Trophoblast cell (in vitro differentiated cells and primary cell): ENCODE results near the gene EFNA3.

Experiments used
- DNase-seq, 2 donors: peaks; one replicate each; pipeline ENCODE4 v3.0.0-alpha.2; 2016
- H2AFZ ChIP-seq: 2 replicates; pipeline ENCODE4 v1.6.1; 2013; ENCODE audit warnings: low read length, moderate library complexity, mild to moderate bottlenecking; ENCODE audit not compliant: insufficient read depth, poor library complexity
- H2AK5ac ChIP-seq: 2 replicates; pipeline ENCODE4 v1.6.1; 2013; ENCODE audit warnings: mild to moderate bottlenecking, low read length
- H2BK120ac ChIP-seq: 2 replicates; pipeline ENCODE4 v1.6.1; 2013; ENCODE audit warnings: low read length, mild to moderate bottlenecking, moderate library complexity; ENCODE audit not compliant: insufficient read depth, poor library complexity
- H2BK12ac ChIP-seq: 2 replicates; pipeline ENCODE4 v1.6.1; 2013; ENCODE audit warnings: mild to moderate bottlenecking, low read length, moderate library complexity
- H2BK5ac ChIP-seq: 2 replicates; pipeline ENCODE4 v1.6.1; 2013; ENCODE audit warnings: low read length, low read depth, moderate library complexity, mild to moderate bottlenecking; ENCODE audit not compliant: poor library complexity
- H3K14ac ChIP-seq: 2 replicates; pipeline ENCODE4 v1.6.1; 2013; ENCODE audit warnings: mild to moderate bottlenecking, low read length
- H3K18ac ChIP-seq: 2 replicates; pipeline ENCODE4 v1.6.1; 2013; ENCODE audit warnings: mild to moderate bottlenecking, low read length
- H3K23ac ChIP-seq: 2 replicates; pipeline ENCODE4 v1.6.1; 2013; ENCODE audit warnings: low read length
- H3K27ac ChIP-seq: 2 replicates; pipeline ENCODE4 v1.5.1; 2013; ENCODE audit warnings: low read depth, mild to moderate bottlenecking, inconsistent platforms, low read length, moderate library complexity
- H3K27me3 ChIP-seq: 2 replicates; pipeline ENCODE4 v1.6.1; 2013; ENCODE audit warnings: inconsistent platforms, mild to moderate bottlenecking, low read length, moderate library complexity; ENCODE audit not compliant: insufficient read depth
- H3K36me3 ChIP-seq, 2 experiments: 1 replicate in 1 of 2; 2 replicates in 1 of 2; pipeline ENCODE4 v1.6.1; 2013; ENCODE audit warnings: low read length in 2 of 2, mild to moderate bottlenecking in 2 of 2, moderate library complexity in 1 of 2; ENCODE audit not compliant: insufficient read depth in 2 of 2, control insufficient read depth in 1 of 2
- H3K4ac ChIP-seq: 2 replicates; pipeline ENCODE4 v1.6.1; 2013; ENCODE audit warnings: low read depth, mild to moderate bottlenecking, low read length, moderate library complexity
- H3K4me1 ChIP-seq, 2 experiments: 1 replicate in 1 of 2; 2 replicates in 1 of 2; pipeline ENCODE4 v1.6.1; 2013; ENCODE audit warnings: low read length in 2 of 2, mild to moderate bottlenecking in 2 of 2, moderate library complexity in 1 of 2; ENCODE audit not compliant: insufficient read depth in 2 of 2, control insufficient read depth in 1 of 2
- H3K4me2 ChIP-seq: 2 replicates; pipeline ENCODE4 v1.6.1; 2013; ENCODE audit warnings: inconsistent platforms, mild to moderate bottlenecking, low read length, moderate library complexity
- H3K4me3 ChIP-seq: 2 replicates; pipeline ENCODE4 v1.5.1; 2013; ENCODE audit warnings: mild to moderate bottlenecking, low read depth, low read length, inconsistent platforms
- H3K79me1 ChIP-seq: one replicate; pipeline ENCODE4 v1.6.1; 2013; ENCODE audit warnings: low read length
- H3K79me2 ChIP-seq: 2 replicates; pipeline ENCODE4 v1.6.1; 2013; ENCODE audit warnings: low read length, mild to moderate bottlenecking; ENCODE audit not compliant: control insufficient read depth, insufficient read depth, poor library complexity
- H3K9ac ChIP-seq: 2 replicates; pipeline ENCODE4 v1.6.1; 2013; ENCODE audit warnings: mild to moderate bottlenecking, low read length
- H3K9me3 ChIP-seq: 2 replicates; pipeline ENCODE4 v1.6.1; 2013; ENCODE audit warnings: low read depth, mild to moderate bottlenecking, control low read depth, inconsistent platforms, low read length; ENCODE audit not compliant: insufficient read depth
- H4K12ac ChIP-seq: 2 replicates; pipeline ENCODE4 v1.6.1; 2013; ENCODE audit warnings: low read depth, mild to moderate bottlenecking, low read length, moderate library complexity
- H4K8ac ChIP-seq: 2 replicates; pipeline ENCODE4 v1.6.1; 2013; ENCODE audit warnings: low read depth, mild to moderate bottlenecking, low read length, moderate library complexity
- H4K91ac ChIP-seq: one replicate; pipeline ENCODE4 v1.6.1; 2013; ENCODE audit warnings: low read depth, mild to moderate bottlenecking, low read length, moderate library complexity
- WGBS: extraction: QIAGEN DNeasy Blood & Tissue Kit; methylation state at CpG from one replicate; pipeline ENCODE4 v1.1.7; 2013; ENCODE audit warnings: missing lambda C conversion rate; ENCODE audit not compliant: insufficient read length, insufficient coverage; ENCODE audit errors: extremely low coverage; 5-methylcytosine and 5-hydroxymethylcytosine counted together

Gene EFNA3

GRCh38 chr1:155044365-155044764, 34.3 kb upstream of the EFNA3 start:
- Histone ChIP-seq H2AFZ (peak overlapping the region; percentile 26), H3K14ac (no peak overlapping the region), H3K4ac (no peak overlapping the region), H4K8ac (peak overlapping the region; percentile 4), H4K91ac (no peak overlapping the region), H3K9ac (no peak overlapping the region), H3K9me3 (no peaks in the 10 kb centered on the region), H2AK5ac (no peak overlapping the region), H3K79me2 (no peaks in the 10 kb centered on the region), H3K4me3 (no peak overlapping the region), H2BK12ac (no peak overlapping the region), H3K4me1 (peaks cover 0 to 4% of the 10 kb centered on the region in 2 experiments), H3K27me3 (no peaks in the 10 kb centered on the region), H4K12ac (no peak overlapping the region), H2BK5ac (no peak overlapping the region), H3K4me2 (no peak overlapping the region), H3K18ac (no peak overlapping the region), H2BK120ac (no peak overlapping the region), H3K23ac (no peak overlapping the region), H3K36me3 (no peaks in the 10 kb centered on the region), H3K27ac (no peak overlapping the region), H3K79me1 (peaks cover 3% of the 10 kb centered on the region)
- no CpG with 5 or more reads among the region's 6 CpGs for WGBS
- no peak for DNase-seq

GRCh38 chr1:155044812-155045657, 33.6 kb upstream of the EFNA3 start:
- H3K9me3 ChIP-seq = no peaks in the 10 kb centered on the region
- WGBS = no CpG with 5 or more reads among the region's 7 CpGs
- peak; percentile 87 to 88 for DNase-seq
- no peak overlapping the region for H3K4ac ChIP-seq
- no peak overlapping the region for H3K23ac ChIP-seq
- peaks cover 3% of the 10 kb centered on the region for H3K79me1 ChIP-seq
- H3K4me3 ChIP-seq = no peak overlapping the region
- H2BK120ac ChIP-seq = no peak overlapping the region
- H3K27ac ChIP-seq = no peak overlapping the region
- no peak overlapping the region for H3K14ac ChIP-seq
- no peak overlapping the region for H3K18ac ChIP-seq
- no peak overlapping the region for H3K9ac ChIP-seq
- H4K91ac ChIP-seq = no peak overlapping the region
- no peaks in the 10 kb centered on the region for H3K79me2 ChIP-seq
- no peak overlapping the region for H2BK12ac ChIP-seq
- H2BK5ac ChIP-seq = no peak overlapping the region
- peaks cover 4 to 8% of the 10 kb centered on the region in 2 experiments for H3K4me1 ChIP-seq
- no peaks in the 10 kb centered on the region for H3K36me3 ChIP-seq
- no peak overlapping the region for H3K4me2 ChIP-seq
- peak overlapping the region; percentile 4 for H4K8ac ChIP-seq
- H2AFZ ChIP-seq = peak overlapping the region; percentile 26
- H2AK5ac ChIP-seq = no peak overlapping the region
- no peak overlapping the region for H4K12ac ChIP-seq
- H3K27me3 ChIP-seq = no peaks in the 10 kb centered on the region

- H3K27me3 ChIP-seq = no peaks in the 10 kb centered on the region
- DNase-seq = no peak
- no CpG with 5 or more reads among the region's 8 CpGs for WGBS
- H3K79me1 ChIP-seq = peaks cover 9% of the 10 kb centered on the region
- no peak overlapping the region for H4K91ac ChIP-seq
- H2AK5ac ChIP-seq = no peak overlapping the region
- H2BK120ac ChIP-seq = no peak overlapping the region
- H4K8ac ChIP-seq = no peak overlapping the region
- H3K4me2 ChIP-seq = no peak overlapping the region
- no peak overlapping the region for H3K4ac ChIP-seq
- no peak overlapping the region for H3K23ac ChIP-seq
- H2AFZ ChIP-seq = no peak overlapping the region
- H3K14ac ChIP-seq = no peak overlapping the region
- no peak overlapping the region for H4K12ac ChIP-seq
- H3K9me3 ChIP-seq = no peaks in the 10 kb centered on the region
- no peaks in the 10 kb centered on the region for H3K36me3 ChIP-seq
- no peak overlapping the region for H2BK12ac ChIP-seq
- no peak overlapping the region for H3K9ac ChIP-seq
- H3K18ac ChIP-seq = no peak overlapping the region
- H3K4me1 ChIP-seq = peaks cover 15 to 29% of the 10 kb centered on the region in 2 experiments
- H3K79me2 ChIP-seq = peaks cover 4% of the 10 kb centered on the region
- H3K4me3 ChIP-seq = no peak overlapping the region
- H2BK5ac ChIP-seq = no peak overlapping the region
- H3K27ac ChIP-seq = no peak overlapping the region
Observed at GRCh38 chr1:155048449-155049334, 29.9 kb upstream of the EFNA3 start.

GRCh38 chr1:155049651-155050559, 28.7 kb upstream of the EFNA3 start:
- no peak overlapping the region for H4K91ac ChIP-seq
- peak overlapping the region; percentile 41 for H4K8ac ChIP-seq
- no peak overlapping the region for H2BK120ac ChIP-seq
- H3K9me3 ChIP-seq = no peaks in the 10 kb centered on the region
- no peak overlapping the region for H3K4ac ChIP-seq
- peak overlapping the region; percentile 97 for H3K4me2 ChIP-seq
- peak overlapping the region; percentile 9 for H3K27ac ChIP-seq
- DNase-seq = peak; percentile 56 to 78
- no peak overlapping the region for H4K12ac ChIP-seq
- no peak overlapping the region for H2BK5ac ChIP-seq
- no peak overlapping the region for H2AK5ac ChIP-seq
- H3K23ac ChIP-seq = no peak overlapping the region
- H3K79me2 ChIP-seq = peaks cover 4% of the 10 kb centered on the region
- no peak overlapping the region for H3K9ac ChIP-seq
- H2BK12ac ChIP-seq = no peak overlapping the region
- no CpG with 5 or more reads among the region's 10 CpGs for WGBS
- H3K4me3 ChIP-seq = no peak overlapping the region
- no peak overlapping the region for H3K14ac ChIP-seq
- H3K79me1 ChIP-seq = peaks cover 7% of the 10 kb centered on the region
- peaks cover 18 to 27% of the 10 kb centered on the region in 2 experiments for H3K4me1 ChIP-seq
- no peak overlapping the region for H3K18ac ChIP-seq
- H3K27me3 ChIP-seq = no peaks in the 10 kb centered on the region
- no peaks in the 10 kb centered on the region for H3K36me3 ChIP-seq
- H2AFZ ChIP-seq = peak overlapping the region; percentile 80
